OCI-M2 (cell line): ENCODE measurements around the gene SRSF2.
"Not testable (repeated sequence)": the region's sequence is repeated elsewhere in the genome, so short reads cannot be mapped to it uniquely, and the experiment has no call there.

Source experiments
- DNase-seq: peaks from one replicate; lab custom pipeline; 2025; ENCODE audit not compliant: unreplicated experiment; lab: John Stamatoyannopoulos, UW

Gene SRSF2

GRCh38 chr17:76702076-76702475, 35.1 kb downstream of the SRSF2 start:
- no peak for DNase-seq

GRCh38 chr17:76701471-76701967, 35.6 kb downstream of the SRSF2 start:
- DNase-seq, result no peak

- DNase-seq, result no peak
Observed at GRCh38 chr17:76700617-76701470, 36.3 kb downstream of the SRSF2 start.

GRCh38 chr17:76700270-76700616, 36.9 kb downstream of the SRSF2 start:
- DNase-seq, result no peak

GRCh38 chr17:76698466-76698977, 38.6 kb downstream of the SRSF2 start:
- not testable (repeated sequence) for DNase-seq

- DNase-seq, result no peak
Observed at GRCh38 chr17:76697702-76698465, 39.2 kb downstream of the SRSF2 start.

GRCh38 chr17:76696763-76697701, 40.1 kb downstream of the SRSF2 start:
- no peak for DNase-seq

- no peak for DNase-seq
Observed at GRCh38 chr17:76695059-76695831, 41.9 kb downstream of the SRSF2 start.

- no peak for DNase-seq
Observed at GRCh38 chr17:76691379-76692191, 45.5 kb downstream of the SRSF2 start.

GRCh38 chr17:76690596-76691280, 46.4 kb downstream of the SRSF2 start:
- DNase-seq, result no peak

- no peak for DNase-seq
Observed at GRCh38 chr17:76689859-76690258, 47.3 kb downstream of the SRSF2 start.

GRCh38 chr17:76688165-76688622, 48.9 kb downstream of the SRSF2 start:
- DNase-seq, result no peak

GRCh38 chr17:76687298-76688164, 49.6 kb downstream of the SRSF2 start:
- DNase-seq, result no peak

GRCh38 chr17:76686538-76687297, 50.4 kb downstream of the SRSF2 start:
- DNase-seq, result no peak

- DNase-seq, result no peak
Observed at GRCh38 chr17:76685846-76686245, 51.3 kb downstream of the SRSF2 start.

GRCh38 chr17:76685366-76685765, 51.8 kb downstream of the SRSF2 start:
- DNase-seq, result no peak

GRCh38 chr17:76684756-76685155, 52.4 kb downstream of the SRSF2 start:
- DNase-seq, result no peak
